Ureter (tissue), 1 donor: ENCODE measurements around the gene KRT1. TPM values are rescaled to one million over a fixed set of nuclear protein-coding genes. Genes with fewer than 3 reads are reported as not detected.

Experiments used
- DNase-seq: peaks from one replicate; pipeline ENCODE4 v3.0.0-alpha.2; 2020; ENCODE audit warnings: low spot score
- total RNA-seq: library from RNA; stranded (reverse); gene quantifications from one replicate; pipeline ENCODE4 v1.2.4, GENCODE V29; 2023
- donor health status: DM: yes; HTN: yes; CAD: no.

Gene KRT1
- total RNA-seq, 1 donor from 2014 or later, result not detected

GRCh38 chr12:52636189-52636588 lies 44.0 kb downstream of the KRT1 start:
- DNase-seq, result peak; percentile 32

DNA sequence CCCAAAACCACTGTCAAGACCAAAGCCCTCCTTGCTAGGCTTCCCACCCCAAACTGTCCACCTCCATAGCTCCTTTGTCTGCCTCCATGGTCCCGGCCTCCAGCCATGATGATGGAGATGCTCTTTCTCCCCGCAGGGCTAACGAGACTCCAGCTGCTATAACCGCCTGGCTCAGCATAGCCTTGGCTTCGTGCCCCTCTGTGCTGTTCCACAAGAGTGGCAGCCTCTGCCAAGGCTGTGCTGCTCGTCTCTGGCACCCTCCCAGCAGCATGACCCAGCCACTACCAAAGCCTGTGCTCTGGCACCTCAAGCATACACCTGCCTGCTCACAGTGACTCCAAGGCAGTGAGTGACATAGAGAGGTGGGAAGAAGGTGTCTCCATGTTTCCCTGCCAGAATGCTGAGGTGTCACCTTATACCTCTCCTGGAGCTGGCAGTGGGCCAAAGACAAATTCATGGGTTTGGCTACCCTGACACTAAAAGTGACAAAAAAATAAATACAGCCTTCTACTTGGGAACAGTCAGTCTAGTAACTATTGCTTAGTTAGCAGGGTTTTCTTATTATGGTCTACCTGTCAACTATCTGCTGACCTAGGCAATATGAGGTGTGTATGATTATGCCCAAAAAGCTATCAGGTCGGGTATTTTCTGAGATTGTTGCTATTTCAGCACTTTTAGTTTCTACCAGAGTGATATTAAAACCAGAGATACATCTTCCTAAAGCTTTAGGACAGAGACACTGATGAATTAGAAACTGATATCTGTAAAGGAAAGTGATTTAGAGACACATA lies 45.7 kb downstream of the KRT1 start:
- DNase-seq, result peak; percentile 53

DNA sequence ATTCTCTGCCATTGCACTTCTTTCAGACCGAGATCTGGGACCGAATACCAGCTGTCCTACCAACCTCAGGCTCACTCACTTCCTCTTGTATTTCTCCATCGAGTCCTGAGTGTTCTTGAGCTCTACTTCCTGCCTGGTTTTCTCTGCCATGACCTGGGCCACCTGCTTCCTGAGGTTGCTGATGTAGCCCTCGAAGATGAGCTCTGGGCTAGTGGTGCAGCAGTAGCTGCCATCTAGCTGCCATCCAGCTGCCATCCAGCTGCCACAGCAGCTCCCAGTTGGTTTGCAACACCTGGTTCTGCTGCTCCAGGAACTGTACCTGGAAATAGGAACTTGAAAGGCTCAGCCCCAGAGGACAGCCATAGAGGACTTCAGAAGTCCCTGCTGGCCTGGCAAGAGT lies 46.8 kb downstream of the KRT1 start:
- DNase-seq, result peak; percentile 26

DNA sequence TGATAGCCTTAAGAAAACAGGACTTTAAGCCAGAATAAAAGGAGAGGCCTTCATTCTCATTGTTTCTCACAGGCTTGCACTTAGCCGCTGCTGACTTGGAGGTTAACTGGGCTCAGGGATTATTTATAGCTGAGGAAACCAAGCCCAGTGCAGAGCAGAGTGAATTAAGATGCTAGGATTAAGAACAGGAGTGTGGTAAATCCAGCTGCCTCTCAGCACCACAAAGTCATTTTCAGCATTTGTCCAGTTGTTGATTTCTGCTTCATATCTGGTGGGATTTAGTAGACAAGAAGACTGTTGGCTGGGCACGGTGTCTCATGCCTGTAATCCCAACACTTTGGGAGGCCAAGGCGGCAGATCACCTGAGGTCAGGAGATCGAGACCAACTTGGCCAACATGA lies 47.6 kb downstream of the KRT1 start:
- DNase-seq, result peak; percentile 17

GRCh38 chr12:52631676-52632459 lies 48.3 kb downstream of the KRT1 start:
- peak; percentile 18 for DNase-seq

DNA sequence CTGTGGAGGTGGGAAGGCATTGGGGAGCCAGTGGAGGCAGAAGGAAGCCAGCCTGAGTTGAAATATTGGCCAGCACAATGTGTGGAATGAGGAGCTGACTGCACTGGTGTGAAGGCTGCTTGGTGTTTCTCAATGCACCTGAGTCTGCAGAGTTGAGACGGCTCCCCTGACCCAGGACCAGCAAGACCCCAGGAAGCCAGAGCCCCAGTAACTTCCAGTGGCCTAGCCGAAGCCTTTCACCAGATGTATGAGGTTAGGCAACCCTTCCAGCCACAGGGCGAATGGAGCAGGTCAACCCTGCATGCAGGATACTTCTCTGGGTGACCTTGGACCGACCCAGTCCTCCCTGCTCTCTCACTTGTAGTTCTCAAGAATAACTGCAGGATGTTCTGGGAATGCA lies 48.9 kb downstream of the KRT1 start:
- peak; percentile 25 for DNase-seq

- peak; percentile 17 for DNase-seq
Observed at GRCh38 chr12:52630599-52631200, 49.5 kb downstream of the KRT1 start.

DNA sequence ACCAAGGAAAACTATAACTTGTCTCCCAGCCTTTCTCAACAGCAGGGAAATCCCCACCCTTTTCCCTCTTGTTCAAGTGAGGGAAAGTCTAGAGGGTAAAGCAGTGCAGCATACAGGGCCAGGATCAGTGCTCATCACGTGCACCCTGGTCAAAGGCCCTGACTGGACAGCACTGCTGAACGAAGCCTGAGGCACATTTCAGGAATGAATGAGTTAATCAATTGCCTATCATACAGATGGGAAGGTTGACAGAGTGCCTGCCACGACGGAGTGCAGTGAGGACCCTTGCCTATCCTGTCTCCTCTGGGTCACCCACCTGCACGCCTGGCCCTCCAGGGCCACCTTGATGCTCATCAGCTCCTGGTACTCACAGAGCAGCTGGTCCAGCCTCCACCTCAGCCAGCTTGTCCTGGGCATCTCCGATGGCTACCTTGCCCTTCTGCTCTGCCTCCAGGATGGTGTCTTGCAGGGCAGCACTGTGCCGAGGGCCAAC lies 50.2 kb downstream of the KRT1 start:
- peak; percentile 12 for DNase-seq

DNA sequence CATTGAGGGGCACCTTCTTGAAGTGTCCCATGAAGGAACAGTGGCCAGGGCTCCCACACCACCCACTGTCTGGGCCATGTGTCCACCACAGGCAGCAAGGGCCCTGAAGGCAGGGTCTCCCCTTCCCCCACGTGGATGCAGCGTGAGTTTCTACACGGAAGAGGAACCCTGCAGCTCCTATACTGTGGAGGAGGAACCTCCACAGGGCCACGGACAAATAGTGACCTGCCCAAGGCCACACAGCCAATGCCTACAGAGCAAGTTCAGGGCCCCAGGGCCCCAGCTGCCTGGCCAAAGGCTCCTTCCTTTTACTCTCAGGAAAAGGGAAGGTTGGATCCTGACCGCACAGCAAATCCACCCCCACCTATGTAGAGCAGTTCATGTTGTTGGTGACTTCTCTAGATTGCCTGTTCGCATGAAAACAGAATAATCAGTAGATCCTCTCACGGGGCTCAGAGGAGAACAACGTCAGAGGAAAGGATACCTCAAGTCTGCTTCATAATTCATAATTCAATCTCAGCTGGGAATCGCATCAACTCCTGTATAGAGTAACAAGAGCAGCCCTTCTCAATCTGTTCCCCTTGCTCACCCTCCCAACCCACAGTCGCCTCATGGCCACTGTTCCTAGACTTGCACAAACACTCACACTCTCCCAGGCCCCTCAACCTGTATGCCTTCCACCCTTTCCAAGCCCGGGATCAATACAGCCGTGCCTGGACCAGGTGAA lies 50.8 kb downstream of the KRT1 start:
- peak; percentile 35 for DNase-seq

- DNase-seq, result peak; percentile 38
Observed at GRCh38 chr12:52628841-52629240, 51.4 kb downstream of the KRT1 start.

DNA sequence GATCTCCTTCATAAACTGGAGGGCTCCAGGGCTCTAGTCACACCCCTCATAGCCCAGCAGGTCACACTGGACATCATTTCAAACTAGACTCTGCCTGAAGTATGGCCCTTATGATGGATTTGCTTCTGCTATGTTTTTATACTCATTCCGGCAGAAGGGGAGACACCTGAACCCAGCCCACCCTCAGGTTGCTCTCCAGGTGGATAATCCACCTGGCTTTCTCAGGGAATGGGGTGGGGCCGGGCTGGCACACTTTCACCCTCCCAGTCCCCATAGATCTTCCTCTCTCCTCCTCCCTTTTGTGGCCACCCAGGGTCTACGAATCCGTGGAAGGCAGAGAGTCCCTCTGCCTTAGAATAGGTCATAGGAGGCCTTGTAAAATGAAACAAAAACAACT lies 52.1 kb downstream of the KRT1 start:
- DNase-seq, result peak; percentile 5

- peak; percentile 10 for DNase-seq
Observed at GRCh38 chr12:52627395-52628110, 52.7 kb downstream of the KRT1 start.

Other genes with a start within 250 kb of the KRT1 start
- gene KRT75, start 246.0 kb downstream of the KRT1 start, total RNA-seq, result not detected
- gene KRT6B, start 228.3 kb downstream of the KRT1 start, total RNA-seq, result 0.36 TPM
- 0.39 TPM for gene KRT6C, start 206.6 kb downstream of the KRT1 start, total RNA-seq
- gene KRT6A, start 187.2 kb downstream of the KRT1 start, total RNA-seq, result 28.7 TPM
- gene KRT5, start 160.0 kb downstream of the KRT1 start, total RNA-seq, result 388 TPM
- not detected for gene KRT71, start 127.3 kb downstream of the KRT1 start, total RNA-seq
- 0.26 TPM for gene KRT74, start 106.6 kb downstream of the KRT1 start, total RNA-seq
- not detected for gene KRT72, start 78.9 kb downstream of the KRT1 start, total RNA-seq
- gene KRT73, start 61.8 kb downstream of the KRT1 start, total RNA-seq, result not detected
- not detected for gene KRT2, start 28.2 kb downstream of the KRT1 start, total RNA-seq
- gene KRT77, start 23.1 kb upstream of the KRT1 start, total RNA-seq, result not detected
- gene KRT76, start 96.9 kb upstream of the KRT1 start, total RNA-seq, result not detected
- not detected for gene KRT3, start 115.7 kb upstream of the KRT1 start, total RNA-seq
- gene KRT4, start 133.7 kb upstream of the KRT1 start, total RNA-seq, result 0.81 TPM
- not detected for gene KRT79, start 153.9 kb upstream of the KRT1 start, total RNA-seq
- gene KRT78, start 168.6 kb upstream of the KRT1 start, total RNA-seq, result not detected
- gene KRT8, start 224.7 kb upstream of the KRT1 start, total RNA-seq, result 815 TPM